Duodenal mucosa (tissue), 2 donors: ENCODE results near the gene GALNT11.

Experiments used
- H3K27ac ChIP-seq: one replicate; pipeline ENCODE4 v1.7.0; 2013; ENCODE audit warnings: low read depth, low read length
- H3K27me3 ChIP-seq, 2 donors: one replicate each; pipeline ENCODE4 v1.7.0; 2013; ENCODE audit warnings: low read length in 2 of 2, control low read depth in 1 of 2; ENCODE audit not compliant: insufficient read depth in 2 of 2, control insufficient read depth in 1 of 2
- H3K36me3 ChIP-seq, 2 donors: one replicate each; pipeline ENCODE4 v1.7.0; 2013; ENCODE audit warnings: low read length in 2 of 2, control low read depth in 1 of 2; ENCODE audit not compliant: insufficient read depth in 2 of 2, control insufficient read depth in 1 of 2
- H3K4me1 ChIP-seq, 2 donors: one replicate each; pipeline ENCODE4 v1.7.0; 2013; ENCODE audit warnings: low read length in 2 of 2, control low read depth in 1 of 2; ENCODE audit not compliant: insufficient read depth in 2 of 2, control insufficient read depth in 1 of 2
- H3K4me3 ChIP-seq, 2 donors: one replicate each; pipeline ENCODE4 v1.7.0; 2013; ENCODE audit warnings: low read length in 2 of 2, low read depth in 1 of 2
- H3K9ac ChIP-seq, 2 donors: one replicate each; pipeline ENCODE4 v1.7.0; 2013; ENCODE audit warnings: low read length in 2 of 2, low read depth in 1 of 2
- H3K9me3 ChIP-seq, 2 donors: one replicate each; pipeline ENCODE4 v1.7.0; 2013; ENCODE audit warnings: low read length in 2 of 2, control low read depth in 1 of 2; ENCODE audit not compliant: control insufficient read depth in 1 of 2

Gene GALNT11

GRCh38 chr7:152161171-152161570 lies 135.7 kb downstream of the GALNT11 start:
- Histone ChIP-seq H3K27me3 (no peaks in the 10 kb centered on the region), H3K9me3 (no peaks in the 10 kb centered on the region), H3K9ac (no peak overlapping the region), H3K4me1 (no peaks in the 10 kb centered on the region), H3K36me3 (peaks cover 39 to 66% of the 10 kb centered on the region in 2 donors), H3K4me3 (no peak overlapping the region), H3K27ac (no peak overlapping the region)

- no peak overlapping the region for H3K27ac ChIP-seq
- H3K4me1 ChIP-seq, result no peaks in the 10 kb centered on the region
- H3K4me3 ChIP-seq, result no peak overlapping the region
- H3K9ac ChIP-seq, result no peak overlapping the region
- no peaks in the 10 kb centered on the region for H3K27me3 ChIP-seq
- peaks cover 44 to 68% of the 10 kb centered on the region in 2 donors for H3K36me3 ChIP-seq
- H3K9me3 ChIP-seq, result no peaks in the 10 kb centered on the region
Measured at GRCh38 chr7:152162287-152162686, 136.8 kb downstream of the GALNT11 start.
